Measurements from ENCODE around the gene RACGAP1.

GRCh38 chr12:49974231-49974675 is 51.0 kb downstream of the RACGAP1 start:
- peak; percentile 30 to 60; a peak in 3 of 4 replicates for TF ChIP-seq CTCF (conservative IDR thresholded peaks at IDR 0.05; ENCODE audit: low read depth in 2 of 2)
- TF ChIP-seq POLR2AphosphoS5 (IDR thresholded peaks at IDR 0.05; ENCODE audit: low read depth), result no peak
- TF ChIP-seq REST (IDR thresholded peaks at IDR 0.05; ENCODE audit: unreplicated experiment), result no peak
- TF ChIP-seq EZH2 (IDR thresholded peaks at IDR 0.05; ENCODE audit: low read depth, unreplicated experiment), result no peak
- TF ChIP-seq JUNB (IDR thresholded peaks at IDR 0.05; ENCODE audit: unreplicated experiment), result no peak
- no peak for TF ChIP-seq ZNF114 (CRISPR knock-in tag; IDR thresholded peaks at IDR 0.05)
- no peak for TF ChIP-seq EZH2phosphoT487 (IDR thresholded peaks at IDR 0.05; ENCODE audit: unreplicated experiment)
- TF ChIP-seq CREB1 (CRISPR knock-in tag; IDR thresholded peaks at IDR 0.05; ENCODE audit: low read depth), result no peak
- TF ChIP-seq STAT1 (IDR thresholded peaks at IDR 0.05; ENCODE audit: unreplicated experiment), result no peak
- no peak for TF ChIP-seq NANOG (IDR thresholded peaks at IDR 0.05; ENCODE audit: borderline replicate concordance)

Data from GM23338 (cell line).